ENCODE data around the gene JAKMIP3. TPM values are rescaled to one million over a fixed set of nuclear protein-coding genes. Genes with fewer than 3 reads are reported as not detected.

Gene JAKMIP3
- 0.15 and 0.25 TPM in 2 replicates for total RNA-seq (2013; cell fraction: nucleolus; rRNA removed)
- total RNA-seq (2014; rRNA removed) = not detected in 2 replicates
- total RNA-seq (2014; rRNA removed; fragmentation: Illumina TruSeq; extraction: Trizol) = not detected in 2 replicates
- not detected in 2 replicates for total RNA-seq (2021)
- not detected for polyA plus RNA-seq (2011; ENCODE audit: low read depth)
- 0.01 and 0.03 TPM in 2 replicates for polyA plus RNA-seq (2011; rRNA removed)
- polyA plus RNA-seq (2011; cell fraction: cytosol; rRNA removed) = 0.01 TPM in 1 of 2 replicates, not detected in the other
- polyA plus RNA-seq (2011; cell fraction: nucleus; rRNA removed) = 0.06 and 0.07 TPM in 2 replicates
- 0.03 and 0.06 TPM in 2 replicates for polyA plus RNA-seq (2012)
- polyA plus RNA-seq (2014; fragmentation: Illumina TruSeq; extraction: Trizol) = 0.01 TPM in 1 of 2 replicates, not detected in the other
- not detected for polyA plus RNA-seq (2014; fragmentation: Nextera tagmentation; extraction: Ambion mirVana)
- 0.01 TPM in 1 of 2 replicates, not detected in the other for polyA plus RNA-seq (2014; rRNA removed)
- not detected for polyA plus RNA-seq (2016; fragmentation: Nextera tagmentation; extraction: Ambion mirVana)
- not detected in 2 replicates for polyA minus RNA-seq (2011; rRNA and poly(A)+ RNA removed)
- polyA minus RNA-seq (2011; cell fraction: cytosol; rRNA and poly(A)+ RNA removed) = not detected in 2 replicates
- polyA minus RNA-seq (2011; cell fraction: nucleus; rRNA and poly(A)+ RNA removed) = 0.12 TPM in 1 of 2 replicates, not detected in the other
- percentile 17 among the genes with signal in this experiment for Bru-seq, nascent RNA
- BruChase-seq, experiment 1, labeled RNA remaining after a 6-hour chase = percentile 17 among the genes with signal in this experiment
- BruChase-seq, experiment 2, labeled RNA remaining after a 2-hour chase = percentile 16 among the genes with signal in this experiment
- long read RNA-seq, experiment 1 = 0 reads
- long read RNA-seq, experiment 2 = 0 reads

GRCh38 chr10:132065491-132066105, at the start of gene JAKMIP3:
JAKMIP3 (plus strand) TSS chr10:132065946; CDS start chr10:132104809, 38,863 bp downstream.
- BruUV-seq (replicated peaks) = no TSS peak
- H3K79me2 ChIP-seq (ENCODE audit: control insufficient read depth, insufficient read depth, low read length) = no peaks in the 10 kb centered on the region
- WGBS (ENCODE audit: insufficient coverage, insufficient replicate concordance, low lambda C conversion rate, missing lambda C conversion rate) = 45% methylated on average over 35 of the region's 35 CpGs
- no peak within 1 kb of the TSS for H2AFZ ChIP-seq (ENCODE audit: control insufficient read depth, low read depth, low read length)
- no peaks in the 10 kb centered on the region for H4K20me1 ChIP-seq (ENCODE audit: control insufficient read depth, insufficient read depth)
- ATAC-seq (no peak), FAIRE-seq (no peak), DNase-seq (ENCODE audit: low read depth, low spot score) (no peak)
- in situ Hi-C loops (cut with MboI) = no loop called here
- H3K36me3 ChIP-seq (ENCODE audit: control insufficient read depth in 2 of 2, insufficient read depth in 2 of 2, low read length in 1 of 2) = no peaks in the 10 kb centered on the region
- ChIA-PET RAD21 (ENCODE audit: unreplicated experiment) (no interaction called here), CTCF (interaction anchor here (0.6 kb wide), 1 partner anchor 115 kb away, joined by 3 read pairs; no protein-coding TSS in a partner anchor), POLR2A (no interaction called here), SMC1A (ENCODE audit: uncharacterized antibody, unreplicated experiment) (no interaction called here)
- H3K9me3 ChIP-seq (replicated peaks; ENCODE audit: control insufficient read depth, insufficient read depth, low read length) = no peaks in the 10 kb centered on the region
- TF ChIP-seq PKNOX1 (IDR thresholded peaks at IDR 0.05) (no peak), FOS (IDR thresholded peaks at IDR 0.05; ENCODE audit: borderline replicate concordance, extremely low read depth, insufficient read length) (no peak), PAX8 (IDR thresholded peaks at IDR 0.05) (no peak), STAT3 (IDR thresholded peaks at IDR 0.05; ENCODE audit: low read depth, low read length) (no peak)
- no peaks in the 10 kb centered on the region for H3K4me1 ChIP-seq (ENCODE audit: control insufficient read depth, insufficient read depth, low read length)
- intact Hi-C loops (cut with micrococcal nuclease; ENCODE audit: unreplicated experiment) = no loop called here
- no peak within 1 kb of the TSS for H3K4me3 ChIP-seq
- no peak within 1 kb of the TSS for H3K4me2 ChIP-seq (ENCODE audit: control insufficient read depth, insufficient read depth)
- no peaks in the 10 kb centered on the region; a peak in 1 of 4 replicates for H3K27me3 ChIP-seq (replicated peaks in 1 of 2; ENCODE audit: control insufficient read depth in 2 of 2, insufficient read depth in 2 of 2, low read length in 1 of 2)
- H3K9ac ChIP-seq (ENCODE audit: control insufficient read depth, insufficient read depth, low read length) = no peak within 1 kb of the TSS
- H3K27ac ChIP-seq (ENCODE audit: control insufficient read depth, insufficient read depth) = no peak within 1 kb of the TSS

All from GM12878 (cell line).